GM04503 (cell line): ENCODE measurements around the gene PHPT1.
"Not testable (repeated sequence)": the region's sequence is repeated elsewhere in the genome, so short reads cannot be mapped to it uniquely, and the experiment has no call there.

Experiments
- DNase-seq: peaks from one replicate; pipeline ENCODE4 v3.0.0-alpha.2; 2012; ENCODE audit warnings: low read depth

PHPT1 gene

GRCh38 chr9:136837146-136837855, 11.9 kb upstream of the PHPT1 start:
- DNase-seq: no peak

GRCh38 chr9:136837856-136838277, 11.3 kb upstream of the PHPT1 start:
- DNase-seq: not testable (repeated sequence)

DNA sequence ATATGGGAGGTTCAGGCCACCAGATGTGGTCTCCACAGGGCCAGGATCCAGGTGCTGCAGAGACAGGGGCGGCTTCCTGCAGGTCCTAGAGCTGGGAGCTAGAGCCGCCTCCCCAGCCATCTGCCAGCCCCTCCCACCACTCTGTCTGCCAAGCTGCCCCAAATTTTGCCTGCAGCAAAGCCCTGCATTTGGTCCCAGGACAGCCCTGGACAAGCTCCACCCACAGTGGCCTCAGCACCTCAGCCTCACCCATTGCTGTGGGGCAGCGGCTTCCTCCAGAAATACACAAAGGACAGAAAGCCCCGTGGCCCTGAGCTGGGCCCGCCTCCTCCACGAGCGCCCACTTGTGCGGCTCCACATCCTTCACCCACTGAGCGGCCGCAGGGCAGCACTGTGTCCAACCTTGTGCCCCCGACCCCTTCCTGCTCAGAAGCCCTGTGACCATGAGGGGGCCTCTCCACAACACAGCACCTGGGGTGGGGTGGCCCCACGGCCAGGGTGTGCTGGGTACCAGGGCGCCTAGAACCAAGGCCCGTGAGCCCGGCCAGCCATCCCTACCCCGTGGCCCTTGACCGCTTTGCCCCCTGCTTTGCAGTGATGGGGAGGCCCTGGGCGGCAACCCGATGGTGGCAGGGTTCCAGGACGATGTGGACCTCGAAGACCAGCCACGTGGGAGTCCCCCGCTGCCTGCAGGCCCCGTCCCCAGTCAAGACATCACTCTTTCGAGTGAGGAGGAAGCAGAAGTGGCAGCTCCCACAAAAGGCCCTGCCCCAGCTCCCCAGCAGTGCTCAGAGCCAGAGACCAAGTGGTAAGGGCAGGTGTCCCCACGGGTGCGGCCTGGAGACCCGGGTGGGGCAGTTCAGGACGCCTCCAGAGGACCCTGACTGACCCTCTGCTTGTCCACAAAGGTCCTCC, 10.6 kb upstream of the PHPT1 start:
- no peak for DNase-seq

DNA sequence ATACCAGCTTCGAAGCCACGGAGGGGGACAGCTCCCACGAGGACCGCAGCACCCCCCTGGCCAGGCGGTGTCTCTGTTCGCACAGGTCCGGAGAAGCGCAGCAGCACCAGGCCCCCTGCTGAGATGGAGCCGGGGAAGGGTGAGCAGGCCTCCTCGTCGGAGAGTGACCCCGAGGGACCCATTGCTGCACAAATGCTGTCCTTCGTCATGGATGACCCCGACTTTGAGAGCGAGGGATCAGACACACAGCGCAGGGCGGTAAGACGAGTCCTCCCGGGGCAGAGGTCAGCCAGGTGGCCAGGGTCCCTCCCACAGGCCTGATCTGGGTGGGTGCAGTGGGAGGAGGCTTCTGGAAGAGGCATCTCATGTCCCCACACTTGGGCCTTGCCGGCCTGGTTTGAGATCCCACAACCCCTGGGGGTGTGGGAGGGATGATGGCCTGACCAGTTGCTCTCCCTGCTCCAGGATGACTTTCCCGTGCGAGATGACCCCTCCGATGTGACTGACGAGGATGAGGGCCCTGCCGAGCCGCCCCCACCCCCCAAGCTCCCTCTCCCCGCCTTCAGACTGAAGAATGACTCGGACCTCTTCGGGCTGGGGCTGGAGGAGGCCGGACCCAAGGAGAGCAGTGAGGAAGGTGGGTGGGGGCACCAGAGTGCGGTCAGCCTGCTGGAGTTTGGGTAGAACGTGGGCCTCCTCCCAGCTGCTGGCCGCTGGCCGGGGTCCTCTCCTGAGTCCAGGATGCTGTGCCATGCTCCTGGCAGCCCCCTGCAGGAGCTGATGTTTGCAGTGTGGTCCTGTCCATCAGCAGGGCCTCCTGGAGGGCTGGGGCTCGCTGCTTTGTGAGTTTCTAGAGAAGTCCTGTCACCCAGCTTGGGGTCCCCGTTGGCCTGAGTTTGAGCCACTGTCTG, 9.7 kb upstream of the PHPT1 start:
- DNase-seq: no peak

DNA sequence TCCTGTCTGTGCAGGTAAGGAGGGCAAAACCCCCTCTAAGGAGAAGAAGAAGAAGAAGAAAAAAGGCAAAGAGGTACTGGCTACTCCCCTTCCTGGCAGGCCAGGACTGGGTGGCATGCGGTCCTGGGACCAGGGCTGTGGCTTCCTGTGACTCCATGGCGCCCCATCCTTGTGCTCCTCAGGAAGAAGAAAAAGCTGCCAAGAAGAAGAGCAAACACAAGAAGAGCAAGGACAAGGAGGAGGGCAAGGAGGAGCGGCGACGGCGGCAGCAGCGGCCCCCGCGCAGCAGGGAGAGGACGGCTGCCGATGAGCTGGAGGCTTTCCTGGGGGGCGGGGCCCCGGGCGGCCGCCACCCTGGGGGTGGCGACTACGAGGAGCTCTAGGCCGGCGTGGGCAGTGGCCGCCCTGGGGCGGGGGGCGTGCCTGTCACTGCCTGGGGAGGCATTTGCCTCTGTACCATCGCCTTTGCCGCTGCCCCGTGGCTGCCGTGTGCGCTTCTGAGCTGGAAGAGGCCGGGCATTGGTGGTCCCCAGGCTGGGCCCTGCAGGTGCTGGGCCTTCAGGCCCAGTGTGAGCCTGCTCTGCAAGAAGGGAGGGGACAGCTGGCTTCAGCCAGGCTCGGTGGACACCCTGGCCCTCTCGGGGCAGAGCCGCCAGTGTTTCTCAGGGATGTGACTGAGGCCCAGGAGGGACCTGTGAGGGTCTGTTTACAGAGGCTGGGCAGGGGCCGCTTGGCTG, 8.9 kb upstream of the PHPT1 start:
- no peak for DNase-seq

DNA sequence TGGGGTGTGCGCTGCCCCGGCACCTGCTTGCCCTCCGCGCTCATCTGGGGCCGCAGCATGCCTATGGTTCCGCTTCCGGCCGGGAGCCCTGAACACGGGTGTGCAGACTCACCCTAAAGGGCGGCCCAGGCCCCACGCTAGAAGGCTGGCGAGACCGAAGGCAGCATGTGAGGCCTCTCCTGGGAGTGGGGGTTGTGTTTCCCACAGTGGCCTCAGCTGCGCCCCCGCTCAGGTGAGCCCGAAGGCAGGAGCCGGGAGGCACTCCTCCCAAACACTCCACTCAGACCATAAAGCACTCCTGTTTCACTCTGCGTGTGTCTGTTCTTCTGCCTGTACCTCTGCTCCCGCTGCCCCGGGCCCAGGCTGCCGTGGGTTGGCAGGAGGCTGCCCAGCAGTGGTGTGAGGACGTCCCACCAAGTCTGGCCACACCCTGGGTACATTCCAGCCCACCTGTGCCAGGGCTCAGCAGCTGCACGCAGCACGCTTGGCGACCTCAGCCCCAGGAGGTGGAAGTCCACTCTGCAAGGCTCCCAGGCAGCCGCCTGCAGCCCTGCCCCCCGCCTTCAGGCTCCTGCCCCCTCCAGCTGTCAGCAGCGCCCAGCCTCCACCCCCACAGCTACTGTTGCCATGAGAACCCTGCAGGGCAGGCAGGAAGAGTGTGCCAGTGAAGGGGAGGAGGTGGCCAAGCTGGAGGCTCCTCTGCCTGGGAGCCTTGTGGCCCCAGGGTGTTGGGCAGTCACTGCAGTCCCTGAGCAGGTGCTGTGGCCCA, 8.1 kb upstream of the PHPT1 start:
- no peak for DNase-seq

DNA sequence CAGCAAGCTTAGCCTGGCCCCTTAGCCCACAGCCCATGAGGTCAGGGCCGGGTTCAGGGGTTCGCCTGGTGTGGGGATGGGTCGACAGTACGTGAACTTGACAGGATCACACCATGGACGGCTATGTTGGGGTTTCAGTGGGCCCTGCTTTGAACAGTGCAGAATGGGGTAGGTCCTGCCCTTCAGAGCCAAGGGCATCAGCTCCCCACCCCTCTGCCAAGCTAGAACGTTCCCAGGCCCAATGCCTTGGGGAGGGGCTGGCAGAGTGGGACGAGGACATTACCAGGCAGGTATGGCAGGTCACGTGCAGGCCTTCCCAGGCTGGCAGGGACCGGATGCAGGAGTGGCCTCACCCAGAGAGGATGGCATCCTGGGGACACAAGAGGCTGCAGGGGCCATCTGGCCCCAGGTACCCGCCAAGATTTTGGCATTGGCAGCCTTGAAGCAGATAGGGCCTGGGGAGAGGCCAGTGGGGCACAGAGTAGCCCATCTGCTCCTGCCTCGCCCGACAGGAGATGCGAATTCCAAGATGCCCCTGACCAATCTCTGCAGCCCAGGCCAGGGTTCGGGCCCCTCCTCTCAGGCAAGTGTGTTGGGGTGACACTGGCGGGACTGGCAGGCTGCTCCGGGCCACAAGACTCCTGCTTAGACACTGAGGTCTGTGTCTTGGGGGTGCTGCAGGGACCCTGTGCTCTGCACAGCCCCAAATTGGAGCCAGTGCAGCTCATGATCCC, 7.4 kb upstream of the PHPT1 start:
- DNase-seq: not testable (repeated sequence)

- not testable (repeated sequence) for DNase-seq
Measured at GRCh38 chr9:136842380-136842948, 6.7 kb upstream of the PHPT1 start, which contains the start of gene AJM1. Gene AJM1, plus strand, starts transcription at chr9:136842478. Its CDS starts 1,937 bp downstream, at chr9:136844415.

DNA sequence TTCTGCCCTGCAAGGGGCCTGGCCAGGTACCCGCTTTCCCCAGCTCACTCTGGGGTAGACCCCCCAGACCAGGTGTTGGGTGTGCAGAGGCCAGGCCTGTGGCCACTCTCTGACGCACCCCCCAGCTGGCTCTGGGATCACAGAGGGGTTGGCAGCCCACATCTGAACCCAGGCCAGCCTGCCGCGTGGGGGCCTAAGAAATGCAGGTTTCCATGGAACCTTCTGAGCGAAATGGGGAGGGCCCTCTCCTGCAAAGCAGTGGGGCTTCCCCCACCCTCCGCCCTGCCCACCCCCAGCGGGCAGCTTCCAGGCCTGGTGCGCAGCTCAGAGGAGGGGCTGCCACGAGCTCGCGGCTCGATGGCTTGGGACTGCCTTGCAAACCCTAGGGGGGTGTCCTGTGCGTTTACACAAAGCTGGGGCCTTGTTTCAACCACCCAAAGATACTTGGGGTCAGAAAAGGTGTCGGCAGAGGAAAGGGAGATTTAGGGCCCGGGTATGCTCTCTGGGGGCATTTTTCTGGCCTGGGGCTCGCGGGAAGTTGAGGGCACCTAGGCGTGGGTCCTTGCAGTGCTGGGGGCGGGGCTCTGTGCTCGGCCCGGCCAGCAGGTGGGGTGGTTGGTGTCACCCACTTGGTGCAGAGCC, 5.9 kb upstream of the PHPT1 start:
- DNase-seq: not testable (repeated sequence)

GRCh38 chr9:136843801-136844740, 5.1 kb upstream of the PHPT1 start:
- DNase-seq: not testable (repeated sequence)

DNA sequence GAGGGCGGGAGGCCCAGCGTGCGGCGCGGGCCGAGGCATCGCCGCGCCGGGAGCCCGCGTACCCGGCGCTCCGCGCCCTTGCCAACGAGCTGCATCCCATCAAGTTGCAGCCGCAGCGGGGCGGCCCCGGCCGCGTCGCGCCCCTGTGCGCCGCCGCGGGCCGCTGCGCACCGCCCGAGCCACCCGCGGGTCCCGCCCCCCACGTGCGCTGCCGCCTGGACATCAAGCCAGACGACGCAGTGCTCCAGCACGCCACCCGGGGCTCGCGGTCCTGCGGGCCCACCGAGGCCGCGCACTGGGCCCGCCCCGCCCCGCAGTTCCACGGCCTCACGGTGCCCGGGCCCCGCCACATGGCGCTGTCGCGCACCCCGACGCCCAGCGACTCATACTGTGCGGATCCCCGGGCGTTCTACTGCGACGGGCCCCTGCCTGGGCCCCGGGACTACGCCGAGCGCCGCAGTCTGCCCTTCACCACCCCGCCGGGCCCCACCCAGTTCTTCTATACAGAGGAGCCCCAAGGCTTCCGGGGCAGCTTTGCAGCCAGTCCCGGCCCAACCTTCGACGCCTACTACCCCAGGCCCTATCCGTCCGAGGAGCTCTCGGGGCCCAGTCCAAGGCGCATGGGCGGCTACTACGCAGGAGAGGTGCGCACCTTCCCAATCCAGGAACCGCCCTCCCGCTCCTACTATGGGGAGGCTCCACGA, 4.3 kb upstream of the PHPT1 start:
- no peak for DNase-seq

GRCh38 chr9:136845465-136846260, 3.5 kb upstream of the PHPT1 start:
- no peak for DNase-seq

DNA sequence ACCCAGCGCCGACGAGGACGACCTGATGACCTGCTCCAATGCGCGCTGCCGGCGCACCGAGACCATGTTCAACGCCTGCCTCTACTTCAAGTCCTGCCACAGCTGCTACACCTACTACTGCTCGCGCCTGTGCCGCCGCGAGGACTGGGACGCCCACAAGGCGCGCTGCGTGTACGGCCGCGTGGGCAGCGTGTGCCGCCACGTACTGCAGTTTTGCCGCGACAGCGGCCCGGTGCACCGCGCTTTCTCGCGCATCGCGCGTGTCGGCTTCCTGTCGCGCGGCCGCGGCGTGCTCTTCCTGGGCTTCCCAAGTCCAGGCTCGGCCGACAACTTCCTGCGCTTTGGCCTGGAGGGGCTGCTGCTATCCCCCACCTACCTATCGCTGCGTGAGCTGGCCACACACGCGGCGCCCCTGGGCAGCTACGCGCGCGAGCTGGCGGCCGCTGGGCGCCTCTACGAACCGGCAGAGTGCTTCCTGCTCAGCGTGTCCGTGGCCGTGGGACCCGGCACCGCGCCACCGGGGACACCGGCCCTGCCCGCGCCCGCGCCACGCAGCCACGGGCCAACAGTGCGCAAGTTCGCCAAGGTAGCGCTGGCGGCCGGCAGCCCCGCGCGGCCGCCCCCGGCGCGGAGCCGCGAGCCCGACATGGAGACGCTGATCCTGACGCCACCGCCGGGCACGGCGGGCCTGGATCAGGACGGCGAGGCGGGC, 2.7 kb upstream of the PHPT1 start:
- DNase-seq: no peak

DNA sequence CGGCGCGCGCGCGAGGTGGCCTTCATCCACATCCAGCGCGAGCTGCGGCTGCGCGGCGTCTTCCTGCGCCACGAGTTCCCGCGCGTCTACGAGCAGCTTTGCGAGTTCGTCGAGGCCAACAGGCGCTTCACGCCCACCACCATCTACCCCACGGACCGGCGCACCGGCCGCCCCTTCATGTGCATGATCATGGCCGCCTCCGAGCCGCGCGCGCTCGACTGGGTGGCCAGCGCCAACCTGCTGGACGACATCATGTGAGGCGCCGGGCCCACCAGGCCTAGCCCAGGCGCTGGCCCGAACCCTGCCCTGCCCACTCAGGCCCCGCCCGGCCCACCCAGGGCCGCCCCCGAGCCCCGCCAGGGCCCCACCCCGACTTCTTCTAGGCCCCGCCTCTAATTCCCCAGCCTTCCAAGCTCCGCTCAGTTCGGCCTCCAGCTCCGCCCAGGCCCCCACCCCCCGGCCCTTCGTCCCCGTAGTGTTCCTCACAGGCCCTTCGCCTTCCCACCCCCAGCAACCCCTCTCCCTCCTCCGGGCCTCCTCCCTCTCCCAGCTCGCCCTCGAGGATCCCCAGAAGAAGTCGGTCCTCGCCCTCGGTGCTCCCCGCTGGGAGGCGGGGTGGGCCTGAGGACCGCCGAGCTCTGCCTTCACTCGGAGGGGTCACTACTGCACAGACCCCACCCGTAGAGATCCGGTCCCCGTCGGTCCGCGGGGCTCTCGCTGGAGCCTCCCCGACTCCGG, 2.0 kb upstream of the PHPT1 start:
- no peak for DNase-seq

- DNase-seq: no peak
Measured at GRCh38 chr9:136847826-136848392, 1.3 kb upstream of the PHPT1 start.
